Pancreas (tissue), 10 donors: ENCODE data around the gene MBD3. TPM values are rescaled to one million over a fixed set of nuclear protein-coding genes. Genes with fewer than 3 reads are reported as not detected.

Experiments
- ATAC-seq, 4 donors: fragments of 200-7000 bp; cut with Tn5 transposase; one replicate each; pipeline versions ENCODE4 v1.8.0 to v1.9.1; 2020; ENCODE audit warnings: mild to moderate bottlenecking in 4 of 4, moderate library complexity in 4 of 4
- DNase-seq, 6 donors: peaks; one replicate each; pipeline ENCODE4 v3.0.0-alpha.2; 2020
- FAIRE-seq: peaks from 2 replicates; lab custom pipeline; 2012; peaks lifted over from hg19 to GRCh38; lab: Jason Lieb, UNC
- H3K27ac ChIP-seq, 4 donors: fragments of 200-600 bp; sonication (generic); 1 replicate in 3 of 4; 2 replicates in 1 of 4; pipeline versions ENCODE4 v1.5.0 to v1.8.0; 2020
- H3K27me3 ChIP-seq, 4 donors: fragments of 200-600 bp; one replicate each; pipeline ENCODE4 v1.8.0; 2021
- H3K36me3 ChIP-seq, 3 donors: fragments of 200-600 bp; sonication (generic) in 1 of 3; one replicate each; pipeline versions ENCODE4 v1.5.0 to v1.8.0; 2020 to 2021
- H3K4me1 ChIP-seq, 3 donors: fragments of 200-600 bp; one replicate each; pipeline ENCODE4 v1.8.0; 2021
- H3K4me3 ChIP-seq, 4 donors: fragments of 200-600 bp; sonication (generic) in 2 of 4; one replicate each; pipeline versions ENCODE4 v1.5.0 to v1.8.0; 2020 to 2021
- H3K9me3 ChIP-seq, 4 donors: fragments of 200-600 bp; one replicate each; pipeline ENCODE4 v1.8.0; 2021
- WGBS, 2 donors: extraction: QIAGEN DNeasy Blood & Tissue Kit; methylation state at CpG; one replicate each; pipeline ENCODE4 v1.1.7; 2013; 5-methylcytosine and 5-hydroxymethylcytosine counted together
- intact Hi-C, 3 donors: fragments of 100-400 bp; cut with DNase I; formaldehyde crosslinking; loops; one replicate each; pipeline versions ENCODE4 v1.11.1 to v1.14.2; 2022
- polyA plus RNA-seq, 2 donors: library from polyadenylated mRNA; stranded (reverse); fragments of 200-250 nt; gene quantifications; one replicate each; pipeline ENCODE4 v1.2.3, GENCODE V29; 2013
- total RNA-seq, 6 donors: library from RNA; stranded (reverse); fragmentation: NEBNext Ultra II Directional in 4 of 6; extraction: Animal tissue kit (Norgen Biotek cat#: 25700) in 4 of 6; gene quantifications; one replicate each; pipeline versions ENCODE4 v1.2.1 to v1.2.4, GENCODE V29; 2021 to 2023
- TF ChIP-seq, protein P1 (sequence below), 4 donors: fragments of 200-600 bp; sonication (generic) in 3 of 4; IDR thresholded peaks; one replicate each; pipeline versions ENCODE4 v1.5.0 to v1.8.0; 2021; ENCODE audit warnings: antibody characterized with exemption in 4 of 4
- donor health status: healthy with polysubstance abuse.
- donor health status: DM: no; HTN: no; CAD: no; lungs with moderate emphysema.
- donor health status: DM: no; HTN: no; CAD: no.
- donor health status: control.
- donor health status: control.
- donor health status: Bipolar disorder and iron deficiency.
- donor health status: DM: yes; HTN: yes; CAD: no.
- donor health status: DM: no; HTN: no; CAD: no.
- donor health status: DM: no; HTN: no; CAD: no.
- donor health status: DM: yes; HTN: yes; CAD: no.

MBD3 gene
- total and polyA plus RNA-seq, 8 donors: 17.4 to 113 (median 30.2) TPM

DNA sequence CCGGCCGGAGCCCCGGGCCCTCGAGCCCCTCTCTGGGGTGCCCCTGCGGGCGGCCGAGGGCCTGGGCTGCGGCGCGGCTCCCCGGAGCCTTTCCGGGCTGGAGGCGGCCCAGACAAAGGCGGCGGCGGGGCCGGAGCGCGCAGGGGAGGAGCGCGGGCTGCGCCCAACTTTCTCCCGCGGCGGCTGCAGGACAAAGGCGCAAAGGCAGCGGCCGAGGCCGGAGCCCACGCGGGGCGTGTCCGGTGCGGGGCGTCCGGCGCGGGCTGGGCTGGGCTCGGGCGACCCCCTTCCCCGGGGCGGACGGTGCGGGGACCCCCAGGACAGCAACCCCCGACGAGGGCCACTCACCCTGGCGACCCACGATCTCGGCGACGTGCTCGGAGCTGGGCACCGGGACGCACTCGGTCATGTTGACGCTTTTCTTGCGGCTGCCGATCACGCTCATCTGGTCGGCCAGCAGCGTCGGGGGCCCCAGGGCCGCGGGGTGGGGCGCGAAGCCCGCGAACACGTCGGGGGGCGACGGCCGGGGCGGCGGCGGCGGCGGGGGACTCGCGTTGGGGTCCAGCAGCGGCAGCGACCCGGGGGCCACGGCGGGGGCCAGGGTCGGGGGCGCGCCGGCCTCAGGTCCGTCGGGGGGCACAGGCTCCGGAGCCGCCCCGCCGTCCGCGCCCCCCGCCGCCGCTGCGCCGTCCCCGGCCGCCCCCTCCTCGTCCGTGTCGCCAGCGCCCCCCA, 25.4 kb downstream of the MBD3 start:
- TF ChIP-seq, protein P1, sequence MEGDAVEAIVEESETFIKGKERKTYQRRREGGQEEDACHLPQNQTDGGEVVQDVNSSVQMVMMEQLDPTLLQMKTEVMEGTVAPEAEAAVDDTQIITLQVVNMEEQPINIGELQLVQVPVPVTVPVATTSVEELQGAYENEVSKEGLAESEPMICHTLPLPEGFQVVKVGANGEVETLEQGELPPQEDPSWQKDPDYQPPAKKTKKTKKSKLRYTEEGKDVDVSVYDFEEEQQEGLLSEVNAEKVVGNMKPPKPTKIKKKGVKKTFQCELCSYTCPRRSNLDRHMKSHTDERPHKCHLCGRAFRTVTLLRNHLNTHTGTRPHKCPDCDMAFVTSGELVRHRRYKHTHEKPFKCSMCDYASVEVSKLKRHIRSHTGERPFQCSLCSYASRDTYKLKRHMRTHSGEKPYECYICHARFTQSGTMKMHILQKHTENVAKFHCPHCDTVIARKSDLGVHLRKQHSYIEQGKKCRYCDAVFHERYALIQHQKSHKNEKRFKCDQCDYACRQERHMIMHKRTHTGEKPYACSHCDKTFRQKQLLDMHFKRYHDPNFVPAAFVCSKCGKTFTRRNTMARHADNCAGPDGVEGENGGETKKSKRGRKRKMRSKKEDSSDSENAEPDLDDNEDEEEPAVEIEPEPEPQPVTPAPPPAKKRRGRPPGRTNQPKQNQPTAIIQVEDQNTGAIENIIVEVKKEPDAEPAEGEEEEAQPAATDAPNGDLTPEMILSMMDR (IDR thresholded peaks at IDR 0.05): no peak
- FAIRE-seq: no peak
- WGBS, 2 donors: 0 to 1% methylated on average over 30 to 108 of the region's 108 CpGs
- peak in 4 of 6 donors; percentile 30 to 81 (median 73) for DNase-seq
- intact Hi-C loops: loop anchor here in 1 of 3 donors (10.0 kb wide), 1 partner anchor 88 kb away; the partner anchor contains the start of gene TCF3
- Histone ChIP-seq H3K4me1 (peaks cover 0 to 4% (median 4%) of the 10 kb centered on the region in 3 donors), H3K27me3 (no peaks in the 10 kb centered on the region), H3K4me3 (peak overlapping the region; percentile 40 to 67 (median 66)), H3K36me3 (no peaks in the 10 kb centered on the region), H3K27ac (peak overlapping the region; percentile 43 to 83 (median 74)), H3K9me3 (no peaks in the 10 kb centered on the region)
- peak in 3 of 4 donors; percentile 41 to 56 (median 53) for ATAC-seq

DNA sequence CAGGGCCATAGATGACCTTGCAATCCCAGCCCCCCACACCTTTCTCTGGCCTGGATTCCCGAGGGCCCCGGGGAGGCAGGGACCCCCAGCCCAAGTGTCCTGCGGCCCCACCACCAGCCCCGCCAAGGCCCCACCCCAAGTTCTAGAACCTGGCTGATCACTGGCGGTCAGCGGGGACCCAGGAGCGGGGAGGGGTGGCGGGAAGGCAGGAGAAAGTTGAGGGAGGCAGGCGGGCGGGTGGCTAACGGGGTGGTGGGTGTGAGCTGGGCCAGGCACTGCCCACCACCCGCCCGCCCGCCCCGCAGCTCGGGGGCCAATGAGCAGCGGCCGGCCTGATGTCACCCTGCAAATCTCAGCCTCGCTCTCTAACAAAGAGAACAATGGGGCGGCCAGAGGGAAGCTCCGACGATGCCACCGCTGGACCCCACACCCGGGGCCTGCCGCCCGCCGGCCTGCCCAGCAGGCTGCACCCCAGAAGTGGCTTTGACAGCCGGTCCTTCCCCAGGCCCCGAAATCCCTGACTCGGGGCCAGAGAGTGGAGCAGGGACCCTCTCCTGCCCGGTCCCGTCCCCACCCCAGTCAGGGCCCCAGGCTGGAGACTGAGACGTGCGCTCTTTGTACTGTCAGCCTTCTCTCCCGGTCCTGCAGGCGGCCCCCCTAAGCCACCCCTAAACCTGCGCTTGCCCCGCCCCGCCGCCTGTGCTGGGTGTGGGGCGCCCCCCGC, 26.1 kb downstream of the MBD3 start:
- H3K27me3 ChIP-seq: no peaks in the 10 kb centered on the region
- peak overlapping the region; percentile 40 to 67 (median 66) for H3K4me3 ChIP-seq
- ATAC-seq (peak; percentile 36 to 81 (median 75)), DNase-seq (peak in 5 of 6 donors; percentile 44 to 84 (median 63)), FAIRE-seq (no peak)
- TF ChIP-seq, protein P1 (IDR thresholded peaks at IDR 0.05): no peak
- H3K4me1 ChIP-seq: peaks cover 0 to 4% (median 4%) of the 10 kb centered on the region in 3 donors
- intact Hi-C loops: loop anchor here in 1 of 3 donors (10.0 kb wide), 1 partner anchor 88 kb away; the partner anchor contains the start of gene TCF3
- WGBS, 2 donors: 25 to 41% methylated on average over 35 to 41 of the region's 42 CpGs
- no peaks in the 10 kb centered on the region for H3K9me3 ChIP-seq
- peak overlapping the region; percentile 43 to 83 (median 74) for H3K27ac ChIP-seq
- H3K36me3 ChIP-seq: no peaks in the 10 kb centered on the region

DNA sequence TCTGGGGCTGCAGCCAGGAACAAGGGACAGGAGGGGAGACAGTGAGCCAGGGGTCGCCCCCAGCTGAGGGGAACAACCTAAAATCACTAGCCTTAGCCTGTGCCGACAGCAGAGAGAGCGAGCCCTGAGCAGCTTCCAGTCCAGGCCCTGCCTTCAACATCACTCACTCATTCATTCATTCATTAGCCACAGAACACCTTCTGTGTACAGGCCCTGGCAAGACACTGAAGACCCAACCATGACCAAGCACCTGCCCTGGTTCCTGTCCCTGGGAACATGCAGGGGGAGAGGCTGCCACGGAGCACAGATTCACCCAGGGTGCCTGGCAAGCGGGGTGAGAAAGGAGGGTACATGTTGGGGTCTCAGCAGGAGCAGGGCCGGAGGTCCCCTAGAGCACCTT, 29.4 kb downstream of the MBD3 start:
- no peak for FAIRE-seq

DNA sequence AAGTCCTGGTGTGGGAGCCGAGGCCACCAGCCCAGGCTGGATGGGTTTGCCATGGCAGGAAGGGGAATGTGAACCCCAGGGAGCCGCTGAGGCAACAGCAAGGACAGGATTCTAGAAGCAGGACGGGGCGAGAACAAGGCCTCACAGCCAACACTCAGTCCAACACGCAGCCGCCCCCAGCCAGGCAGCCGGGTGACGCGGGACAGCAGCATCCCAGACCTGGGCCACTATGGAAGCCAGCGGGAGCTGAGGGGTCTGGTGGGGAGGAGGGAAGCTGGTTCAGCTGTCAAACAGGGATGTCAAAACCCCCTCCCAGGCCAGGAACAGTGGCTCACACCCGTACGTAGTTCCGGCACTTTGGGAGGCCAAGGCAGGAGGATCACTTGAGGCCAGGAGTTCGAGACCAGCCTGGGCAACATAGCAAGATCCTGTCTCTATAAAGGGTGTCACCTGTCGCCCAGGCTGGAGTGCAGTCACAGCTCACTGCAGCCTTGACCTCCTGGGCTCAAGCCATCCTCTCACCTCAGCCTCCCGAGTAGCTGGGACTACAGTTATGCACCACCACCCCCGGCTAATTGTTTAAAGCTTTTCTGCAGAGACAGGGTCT, 31.3 kb downstream of the MBD3 start:
- no peaks in the 10 kb centered on the region for H3K4me1 ChIP-seq

More for the DNA sequence above, 29.4 kb downstream of the MBD3 start:
- intact Hi-C loops: loop anchor here in 1 of 3 donors (10.0 kb wide), 1 partner anchor 92 kb away; the partner anchor contains the start of gene TCF3
- Histone ChIP-seq H3K36me3 (no peaks in the 10 kb centered on the region), H3K27me3 (no peaks in the 10 kb centered on the region), H3K4me3 (no peak overlapping the region), H3K27ac (no peak overlapping the region), H3K4me1 (no peaks in the 10 kb centered on the region), H3K9me3 (no peaks in the 10 kb centered on the region)
- 90 to 94% methylated on average over 6 of the region's 6 CpGs for WGBS, 2 donors
- DNase-seq: no peak
- no peak for ATAC-seq
- TF ChIP-seq, protein P1 (IDR thresholded peaks at IDR 0.05): no peak

More for the DNA sequence above, 31.3 kb downstream of the MBD3 start:
- FAIRE-seq: no peak
- intact Hi-C loops: loop anchor here in 1 of 3 donors (10.0 kb wide), 1 partner anchor 93 kb away; the partner anchor contains the start of gene TCF3
- H3K27ac ChIP-seq: no peak overlapping the region
- TF ChIP-seq, protein P1 (IDR thresholded peaks at IDR 0.05): no peak
- 92 to 95% methylated on average over 17 of the region's 17 CpGs for WGBS, 2 donors
- H3K9me3 ChIP-seq: no peaks in the 10 kb centered on the region
- H3K36me3 ChIP-seq: no peaks in the 10 kb centered on the region
- peak in 1 of 6 donors; percentile 48 for DNase-seq
- no peaks in the 10 kb centered on the region for H3K27me3 ChIP-seq
- H3K4me3 ChIP-seq: no peak overlapping the region
- no peak for ATAC-seq
